Aorta (tissue), 4 donors: ENCODE measurements around the gene TRIM49C. TPM values are rescaled to one million over a fixed set of nuclear protein-coding genes. Genes with fewer than 3 reads are reported as not detected.

Experiments used
- polyA plus RNA-seq, 2 donors: library from polyadenylated mRNA; stranded (reverse); fragments of 200-250 nt; gene quantifications; one replicate each; pipeline ENCODE4 v1.2.3, GENCODE V29; 2013
- total RNA-seq, 2 donors: library from RNA; stranded (reverse); fragmentation: NEBNext Ultra II Directional; extraction: Animal tissue kit (Norgen Biotek cat#: 25700); gene quantifications; one replicate each; pipeline ENCODE4 v1.2.1, GENCODE V29; 2021
- donor health status: healthy with polysubstance abuse.
- donor health status: Bipolar disorder and iron deficiency.
- donor health status: DM: no; HTN: no; CAD: no.
- donor health status: DM: yes; HTN: yes; CAD: no.

The TRIM49C gene
- total and polyA plus RNA-seq, 4 donors: not detected

Other genes with a start within 250 kb of the TRIM49C start
- gene TRIM49, start 222.5 kb upstream of the TRIM49C start, total RNA-seq: not detected
- not detected for gene TRIM49, start 222.5 kb upstream of the TRIM49C start, polyA plus RNA-seq
- not detected for gene TRIM64B, start 152.6 kb upstream of the TRIM49C start, total RNA-seq
- not detected for gene TRIM64B, start 152.6 kb upstream of the TRIM49C start, polyA plus RNA-seq
- not detected for gene TRIM49D1, start 108.9 kb upstream of the TRIM49C start, total RNA-seq
- gene TRIM49D1, start 108.9 kb upstream of the TRIM49C start, polyA plus RNA-seq: not detected
- gene TRIM49D2, start 107.0 kb upstream of the TRIM49C start, total RNA-seq: not detected
- not detected for gene TRIM49D2, start 107.0 kb upstream of the TRIM49C start, polyA plus RNA-seq
- gene TRIM64, start 65.1 kb upstream of the TRIM49C start, total RNA-seq: not detected
- gene TRIM64, start 65.1 kb upstream of the TRIM49C start, polyA plus RNA-seq: not detected
- gene UBTFL1, start 54.8 kb downstream of the TRIM49C start, total RNA-seq: not detected
- not detected for gene UBTFL1, start 54.8 kb downstream of the TRIM49C start, polyA plus RNA-seq
- gene NAALAD2, start 103.6 kb downstream of the TRIM49C start, total RNA-seq: 1 to 10 TPM in 1 of 2 donors, under 1 TPM in 1; 0.42 to 4.4 TPM
- under 1 TPM in 1 of 2 donors, not detected in 1; 0.13 TPM for gene NAALAD2, start 103.6 kb downstream of the TRIM49C start, polyA plus RNA-seq
- gene CHORDC1, start 191.9 kb downstream of the TRIM49C start, total RNA-seq: 10 to 100 TPM; 38.8 to 54.2 TPM
- gene CHORDC1, start 191.9 kb downstream of the TRIM49C start, polyA plus RNA-seq: 10 to 100 TPM; 17.3 to 24.7 TPM